HEK293T (cell line): ENCODE data around the gene LYVE1.

Experiments
- CTCF ChIA-PET: fragments of 350-600 bp; formaldehyde crosslinking; extraction: SDS; loops from one replicate; lab custom pipeline; 2021; ENCODE audit warnings: antibody characterized with exemption, inconsistent platforms; lab: Yijun Ruan, JAX
- POLR2A ChIA-PET: fragments of 350-600 bp; formaldehyde crosslinking; extraction: SDS; loops from one replicate; lab custom pipeline; 2020; ENCODE audit warnings: antibody characterized with exemption, inconsistent platforms; lab: Yijun Ruan, JAX
- DNase-seq: peaks from one replicate; pipeline ENCODE4 v3.0.0; 2012; ENCODE audit warnings: mixed read lengths; ENCODE audit errors: extremely low spot score
- ARNT ChIP-seq: fragments of 450-650 bp; IDR thresholded peaks from 2 replicates; pipeline ENCODE4 v1.6.1; 2017; ENCODE audit warnings: mild to moderate bottlenecking
- BHLHE40 ChIP-seq: fragments of 450-650 bp; IDR thresholded peaks from 2 replicates; pipeline ENCODE4 v1.6.1; 2016; ENCODE audit warnings: mild to moderate bottlenecking, moderate library complexity, borderline replicate concordance
- CTBP1 ChIP-seq: fragments of 450-650 bp; IDR thresholded peaks from 2 replicates; pipeline ENCODE4 v1.6.1; 2016; ENCODE audit warnings: borderline replicate concordance
- ELF4 ChIP-seq: fragments of 450-650 bp; IDR thresholded peaks from 2 replicates; pipeline ENCODE4 v1.6.1; 2017; ENCODE audit warnings: antibody characterized with exemption
- FOXA1 ChIP-seq: fragments of 450-650 bp; IDR thresholded peaks from 2 replicates; pipeline ENCODE4 v1.6.1; 2016; ENCODE audit warnings: mild to moderate bottlenecking
- FOXK2 ChIP-seq: fragments of 450-650 bp; IDR thresholded peaks from 2 replicates; pipeline ENCODE4 v1.6.1; 2016; ENCODE audit warnings: mild to moderate bottlenecking
- FOXM1 ChIP-seq: fragments of 450-650 bp; IDR thresholded peaks from 2 replicates; pipeline ENCODE4 v1.6.1; 2017; ENCODE audit warnings: mild to moderate bottlenecking, borderline replicate concordance
- HDGF ChIP-seq: fragments of 450-650 bp; IDR thresholded peaks from 2 replicates; pipeline ENCODE4 v1.6.1; 2017; ENCODE audit warnings: antibody characterized with exemption, borderline replicate concordance
- L3MBTL2 ChIP-seq: fragments of 450-650 bp; conservative IDR thresholded peaks from 2 replicates; pipeline ENCODE4 v1.6.1; 2016; ENCODE audit warnings: mild to moderate bottlenecking
- LEF1 ChIP-seq: fragments of 450-650 bp; IDR thresholded peaks from 2 replicates; pipeline ENCODE4 v1.6.1; 2017; ENCODE audit warnings: mild to moderate bottlenecking, borderline replicate concordance
- NFRKB ChIP-seq: fragments of 450-650 bp; IDR thresholded peaks from 2 replicates; pipeline ENCODE4 v1.6.1; 2016; ENCODE audit warnings: mild to moderate bottlenecking, moderate library complexity
- PKNOX1 ChIP-seq: fragments of 450-650 bp; IDR thresholded peaks from 2 replicates; pipeline ENCODE4 v1.6.1; 2016
- SP1 ChIP-seq: fragments of 450-650 bp; IDR thresholded peaks from 2 replicates; pipeline ENCODE4 v1.6.1; 2017
- SUZ12 ChIP-seq: fragments of 450-650 bp; IDR thresholded peaks from 2 replicates; pipeline ENCODE4 v1.6.1; 2016; ENCODE audit warnings: mild to moderate bottlenecking
- TARDBP ChIP-seq: fragments of 450-650 bp; IDR thresholded peaks from 2 replicates; pipeline ENCODE4 v1.6.1; 2016
- ZNF384 ChIP-seq: fragments of 450-650 bp; IDR thresholded peaks from 2 replicates; pipeline ENCODE4 v1.6.1; 2016

The LYVE1 gene

GRCh38 chr11:10568486-10568941 lies at the start of gene LYVE1:
Gene LYVE1, minus strand, starts transcription at chr11:10568665. Its CDS starts 133 bp downstream, at chr11:10568532.
- no peak for DNase-seq
- no peak for TF ChIP-seq HDGF
- no peak for TF ChIP-seq NFRKB
- no peak for TF ChIP-seq L3MBTL2
- TF ChIP-seq SP1, result no peak
- no peak for TF ChIP-seq FOXK2
- TF ChIP-seq FOXM1, result no peak
- no peak for TF ChIP-seq BHLHE40
- no peak for TF ChIP-seq TARDBP
- no peak for TF ChIP-seq FOXA1
- TF ChIP-seq ZNF384, result no peak
- no peak for TF ChIP-seq ARNT
- TF ChIP-seq SUZ12, result no peak
- no peak for TF ChIP-seq LEF1
- no peak for TF ChIP-seq CTBP1
- no peak for TF ChIP-seq PKNOX1
- CTCF ChIA-PET, result no interaction called here
- POLR2A ChIA-PET, result no interaction called here

DNA sequence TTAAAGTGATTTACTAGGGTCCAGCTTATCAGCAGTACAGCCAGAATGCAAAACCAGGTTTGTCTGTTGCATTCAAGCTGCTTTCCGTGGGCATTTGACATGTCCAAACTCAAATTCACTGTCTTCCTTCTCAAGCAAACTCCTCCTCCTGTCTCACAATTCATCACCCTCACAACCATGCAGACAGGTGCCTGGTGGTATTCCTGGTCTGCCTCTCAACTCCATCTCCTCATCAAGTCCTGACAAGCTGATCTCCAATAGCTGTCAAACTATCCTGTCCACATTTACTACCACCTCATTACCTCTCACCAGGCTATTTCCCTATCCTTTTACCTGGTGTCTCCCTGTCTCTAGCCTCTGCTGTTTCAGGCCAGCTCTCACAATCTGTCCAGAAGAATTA lies 49.1 kb upstream of the LYVE1 start:
- DNase-seq, result no peak
- POLR2A ChIA-PET, result no interaction called here
- no peak for TF ChIP-seq L3MBTL2
- TF ChIP-seq FOXM1, result no peak
- no peak for TF ChIP-seq BHLHE40
- no peak for TF ChIP-seq ELF4
- no peak for TF ChIP-seq ZNF384
- TF ChIP-seq SUZ12, result no peak
- CTCF ChIA-PET, result interaction anchor here (1.4 kb wide), 1 partner anchor 211 kb away, joined by 4 read pairs; no protein-coding TSS in a partner anchor

GRCh38 chr11:10611979-10612862 lies 43.8 kb upstream of the LYVE1 start:
- CTCF ChIA-PET, result interaction anchor here (0.6 kb wide), 1 partner anchor 18 kb away, joined by 3 read pairs; no protein-coding TSS in a partner anchor
- POLR2A ChIA-PET, result no interaction called here
- no peak for TF ChIP-seq FOXA1

DNA sequence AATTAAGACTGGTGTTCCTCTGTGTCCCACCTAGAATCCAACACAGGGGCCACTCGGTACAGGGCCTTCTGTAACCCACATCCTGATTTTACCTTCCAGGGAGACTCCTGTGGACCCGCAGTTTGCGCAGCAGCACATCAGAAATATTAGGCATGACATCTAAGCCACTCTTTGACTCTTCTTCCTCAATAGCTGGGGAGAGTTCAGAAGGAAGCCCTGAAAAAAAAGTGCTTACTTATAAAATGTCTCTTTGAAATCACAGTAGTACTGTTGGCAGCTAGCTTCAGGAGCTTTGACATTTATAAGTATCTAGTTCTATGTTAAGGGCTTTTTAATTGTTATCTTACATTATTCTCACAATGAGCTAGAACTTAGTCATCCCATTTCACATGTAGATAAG lies 41.2 kb upstream of the LYVE1 start:
- TF ChIP-seq L3MBTL2 (no peak), FOXK2 (no peak), ELF4 (no peak)
- ChIA-PET CTCF (no interaction called here), POLR2A (no interaction called here)

More at GRCh38 chr11:10611979-10612862, 43.8 kb upstream of the LYVE1 start:
- DNase-seq, result no peak

DNA sequence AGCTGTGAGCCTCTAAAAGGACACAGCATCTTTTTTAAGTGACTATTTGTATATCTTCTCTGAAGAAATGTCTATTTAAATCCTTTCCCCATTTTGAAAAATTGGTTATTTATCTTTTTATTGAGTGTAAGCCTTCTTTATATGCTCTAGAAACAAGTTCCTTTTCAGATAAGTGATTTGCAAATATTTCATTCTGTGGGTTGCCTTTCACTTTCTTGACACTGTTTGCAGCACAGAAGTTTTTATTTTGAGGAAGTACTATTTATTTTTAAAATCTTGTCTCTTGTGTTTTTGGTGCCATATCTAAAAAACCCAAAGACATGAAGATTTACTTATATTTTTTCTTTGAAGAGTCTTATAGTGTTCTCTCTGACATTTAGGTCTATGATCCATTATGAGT lies 40.1 kb upstream of the LYVE1 start:
- TF ChIP-seq ARNT (no peak), FOXK2 (no peak), ELF4 (no peak), SP1 (no peak), BHLHE40 (no peak), L3MBTL2 (no peak), TARDBP (no peak), LEF1 (no peak), ZNF384 (no peak), HDGF (no peak), FOXA1 (no peak), FOXM1 (no peak), NFRKB (no peak), PKNOX1 (no peak), CTBP1 (no peak), SUZ12 (no peak)
- POLR2A ChIA-PET, result no interaction called here
- no peak for DNase-seq
- CTCF ChIA-PET, result no interaction called here

More for the DNA sequence above, 41.2 kb upstream of the LYVE1 start:
- no peak for DNase-seq

- TF ChIP-seq ZNF384, result no peak
- no peak for TF ChIP-seq BHLHE40
- ChIA-PET CTCF (no interaction called here), POLR2A (no interaction called here)
- no peak for DNase-seq
Measured at GRCh38 chr11:10607462-10608132, 39.1 kb upstream of the LYVE1 start.

GRCh38 chr11:10606536-10607208 lies 38.2 kb upstream of the LYVE1 start:
- CTCF ChIA-PET, result interaction anchor here (0.7 kb wide), 1 partner anchor 13 kb away, joined by 3 read pairs; no protein-coding TSS in a partner anchor
- TF ChIP-seq SP1 (no peak), FOXK2 (no peak), NFRKB (no peak)
- DNase-seq, result no peak
- POLR2A ChIA-PET, result interaction anchor here (1.4 kb wide), 1 partner anchor 144 kb away, joined by 3 read pairs; the partner anchor contains the start of gene CTR9
